ENCODE results near the gene MAP2K5. TPM values are rescaled to one million over a fixed set of nuclear protein-coding genes. Genes with fewer than 3 reads are reported as not detected.
A peak's percentile ranks its signal among the peaks of the same experiment; 100 is the strongest.

MAP2K5 gene
- total RNA-seq, 2 donors from 2014 or later = 7.4 to 10.2 TPM

GRCh38 chr15:67841513-67841762, 298.9 kb downstream of the MAP2K5 start:
- peaks cover 0 to 20% of the 10 kb centered on the region in 2 donors for H3K4me1 ChIP-seq (ENCODE audit: control insufficient read depth in 1 of 2, low read depth in 2 of 2)
- no peaks in the 10 kb centered on the region for H3K36me3 ChIP-seq
- H3K4me3 ChIP-seq = peak overlapping the region; percentile 99
- no peak for TF ChIP-seq CTCF (IDR thresholded peaks at IDR 0.05)
- no peak for ATAC-seq (ENCODE audit: insufficient number of reproducible peaks, low FRiP score, low read depth)
- H3K27ac ChIP-seq = peak overlapping the region in 1 of 2 donors; percentile 99
- no peaks in the 10 kb centered on the region for H3K27me3 ChIP-seq (replicated peaks; ENCODE audit: insufficient read depth)
- no peak for DNase-seq (ENCODE audit: low spot score)
- no peaks in the 10 kb centered on the region for H3K9me3 ChIP-seq

- Histone ChIP-seq H3K36me3 (no peaks in the 10 kb centered on the region), H3K4me3 (no peak overlapping the region), H3K9me3 (no peaks in the 10 kb centered on the region), H3K27ac (no peak overlapping the region), H3K4me1 (ENCODE audit: control insufficient read depth in 1 of 2, low read depth in 2 of 2) (peaks cover 0 to 20% of the 10 kb centered on the region in 2 donors), H3K27me3 (replicated peaks; ENCODE audit: insufficient read depth) (no peaks in the 10 kb centered on the region)
- DNase-seq (ENCODE audit: low spot score) = no peak
- no peak for ATAC-seq (ENCODE audit: insufficient number of reproducible peaks, low FRiP score, low read depth)
- TF ChIP-seq CTCF (IDR thresholded peaks at IDR 0.05) = no peak
Observed at GRCh38 chr15:67843092-67843501, 300.6 kb downstream of the MAP2K5 start.

GRCh38 chr15:67843571-67844387, 301.3 kb downstream of the MAP2K5 start:
- DNase-seq (ENCODE audit: low spot score) = no peak
- no peaks in the 10 kb centered on the region for H3K9me3 ChIP-seq

GRCh38 chr15:67845974-67846373, 303.5 kb downstream of the MAP2K5 start:
- Histone ChIP-seq H3K9me3 (no peaks in the 10 kb centered on the region), H3K4me1 (ENCODE audit: control insufficient read depth in 1 of 2, low read depth in 2 of 2) (peaks cover 0 to 8% of the 10 kb centered on the region in 2 donors), H3K36me3 (no peaks in the 10 kb centered on the region), H3K27ac (no peak overlapping the region), H3K27me3 (replicated peaks; ENCODE audit: insufficient read depth) (no peaks in the 10 kb centered on the region), H3K4me3 (no peak overlapping the region)
- no peak for DNase-seq (ENCODE audit: low spot score)
- TF ChIP-seq CTCF (IDR thresholded peaks at IDR 0.05) = no peak
- ATAC-seq (ENCODE audit: insufficient number of reproducible peaks, low FRiP score, low read depth) = no peak

More at GRCh38 chr15:67843571-67844387, 301.3 kb downstream of the MAP2K5 start:
- H3K27me3 ChIP-seq (replicated peaks; ENCODE audit: insufficient read depth) = no peaks in the 10 kb centered on the region
- no peaks in the 10 kb centered on the region for H3K36me3 ChIP-seq
- TF ChIP-seq CTCF (IDR thresholded peaks at IDR 0.05) = no peak
- H3K4me1 ChIP-seq (ENCODE audit: control insufficient read depth in 1 of 2, low read depth in 2 of 2) = peaks cover 0 to 15% of the 10 kb centered on the region in 2 donors
- no peak for ATAC-seq (ENCODE audit: insufficient number of reproducible peaks, low FRiP score, low read depth)
- H3K4me3 ChIP-seq = no peak overlapping the region
- H3K27ac ChIP-seq = no peak overlapping the region

GRCh38 chr15:67849538-67849937, 307.0 kb downstream of the MAP2K5 start:
- ATAC-seq (ENCODE audit: insufficient number of reproducible peaks, low FRiP score, low read depth) (no peak), DNase-seq (ENCODE audit: low spot score) (no peak)
- H3K27ac ChIP-seq = no peak overlapping the region
- H3K4me3 ChIP-seq = no peak overlapping the region
- no peaks in the 10 kb centered on the region for H3K4me1 ChIP-seq (ENCODE audit: control insufficient read depth in 1 of 2, low read depth in 2 of 2)
- H3K27me3 ChIP-seq (replicated peaks; ENCODE audit: insufficient read depth) = no peaks in the 10 kb centered on the region
- H3K9me3 ChIP-seq = no peaks in the 10 kb centered on the region
- H3K36me3 ChIP-seq = no peaks in the 10 kb centered on the region
- TF ChIP-seq CTCF (IDR thresholded peaks at IDR 0.05) = no peak
